ENCODE measurements around the gene KCNK13. TPM values are rescaled to one million over a fixed set of nuclear protein-coding genes. Genes with fewer than 3 reads are reported as not detected.

Gene KCNK13
- total RNA-seq, 4 donors from 2014 or later = 0.19 to 0.42 (median 0.28) TPM

GRCh38 chr14:90060312-90060964 is 1.4 kb upstream of the KCNK13 start:
- peaks cover 6 to 80% (median 36%) of the 10 kb centered on the region in 4 donors for H3K27me3 ChIP-seq
- no peak overlapping the region for H3K27ac ChIP-seq (replicated peaks in 1 of 4)
- H3K4me3 ChIP-seq = peak overlapping the region; percentile 50 to 59 (median 51)
- no peaks in the 10 kb centered on the region for H3K9me3 ChIP-seq
- intact Hi-C loops (cut with DNase I) = no loop called here
- peaks cover 27 to 32% (median 31%) of the 10 kb centered on the region in 4 donors for H3K4me1 ChIP-seq
- H3K36me3 ChIP-seq = no peaks in the 10 kb centered on the region
- WGBS = no CpG with 5 or more reads among the region's 80 CpGs
- no peak for DNase-seq (ENCODE audit: extremely low spot score)
- TF ChIP-seq POLR2A (IDR thresholded peaks at IDR 0.05; ENCODE audit: low read depth) (no peak), EP300 (IDR thresholded peaks at IDR 0.05) (no peak), CTCF (IDR thresholded peaks at IDR 0.05) (peak in 1 of 3 experiments; percentile 33), POLR2AphosphoS5 (IDR thresholded peaks at IDR 0.05) (no peak)

- Histone ChIP-seq H3K4me1 (peaks cover 27 to 32% (median 31%) of the 10 kb centered on the region in 4 donors), H3K9me3 (no peaks in the 10 kb centered on the region), H3K4me3 (peak overlapping the region; percentile 50 to 59 (median 51)), H3K36me3 (no peaks in the 10 kb centered on the region), H3K27me3 (peaks cover 6 to 87% (median 36%) of the 10 kb centered on the region in 4 donors), H3K27ac (replicated peaks in 1 of 4) (no peak overlapping the region)
- 0% methylated on average over 17 of the region's 60 CpGs for WGBS
- DNase-seq (ENCODE audit: extremely low spot score) = no peak
- intact Hi-C loops (cut with DNase I) = no loop called here
- TF ChIP-seq POLR2A (IDR thresholded peaks at IDR 0.05; ENCODE audit: low read depth) (no peak), POLR2AphosphoS5 (IDR thresholded peaks at IDR 0.05) (no peak)
Observed at GRCh38 chr14:90060965-90061684, 669 bp upstream of the KCNK13 start.

- peak; percentile 74 for DNase-seq (ENCODE audit: extremely low spot score)
- Histone ChIP-seq H3K27me3 (peaks cover 6 to 91% (median 33%) of the 10 kb centered on the region in 4 donors), H3K4me3 (peak overlapping the region; percentile 50 to 59 (median 51)), H3K9me3 (no peaks in the 10 kb centered on the region), H3K36me3 (no peaks in the 10 kb centered on the region), H3K4me1 (peaks cover 27 to 32% (median 31%) of the 10 kb centered on the region in 4 donors), H3K27ac (replicated peaks in 1 of 4) (no peak overlapping the region)
- intact Hi-C loops (cut with DNase I) = no loop called here
- no peak for TF ChIP-seq POLR2A (IDR thresholded peaks at IDR 0.05; ENCODE audit: low read depth)
- no peak for TF ChIP-seq POLR2AphosphoS5 (IDR thresholded peaks at IDR 0.05)
- no peak for TF ChIP-seq EP300 (IDR thresholded peaks at IDR 0.05)
- TF ChIP-seq CTCF (IDR thresholded peaks at IDR 0.05) = no peak
- no CpG with 5 or more reads among the region's 63 CpGs for WGBS
Observed at GRCh38 chr14:90062127-90062794, 467 bp downstream of the KCNK13 start.

GRCh38 chr14:90062822-90063539 is 1.2 kb downstream of the KCNK13 start:
- Histone ChIP-seq H3K27me3 (peaks cover 6 to 90% (median 33%) of the 10 kb centered on the region in 4 donors), H3K4me1 (peaks cover 27 to 32% (median 31%) of the 10 kb centered on the region in 4 donors), H3K36me3 (no peaks in the 10 kb centered on the region), H3K9me3 (no peaks in the 10 kb centered on the region), H3K4me3 (peak overlapping the region; percentile 50 to 59 (median 51)), H3K27ac (replicated peaks in 1 of 4) (no peak overlapping the region)
- intact Hi-C loops (cut with DNase I) = no loop called here
- TF ChIP-seq CTCF (IDR thresholded peaks at IDR 0.05) (no peak), EP300 (IDR thresholded peaks at IDR 0.05) (no peak), POLR2AphosphoS5 (IDR thresholded peaks at IDR 0.05) (no peak), POLR2A (IDR thresholded peaks at IDR 0.05; ENCODE audit: low read depth) (no peak)
- 36% methylated on average over 11 of the region's 11 CpGs for WGBS
- peak; percentile 64 for DNase-seq (ENCODE audit: extremely low spot score)
